Loucy (cell line): ENCODE data around the gene SPRR1B.

Experiments used
- H2AFZ ChIP-seq: fragments of 200-600 bp; sonication (generic); 2 replicates; pipeline ENCODE4 v1.6.0; 2016; ENCODE audit warnings: antibody characterized with exemption, mild to moderate bottlenecking, low read length, moderate library complexity
- H3F3A ChIP-seq: fragments of 200-600 bp; 2 replicates; pipeline ENCODE4 v1.6.0; 2016; ENCODE audit warnings: antibody characterized with exemption, low read depth, mild to moderate bottlenecking
- H3K27me3 ChIP-seq: fragments of 200-600 bp; sonication (generic); 2 replicates; pipeline ENCODE4 v1.6.1; 2014; ENCODE audit warnings: low read length, mild to moderate bottlenecking; ENCODE audit not compliant: insufficient read depth, poor library complexity, severe bottlenecking
- H3K36me3 ChIP-seq: fragments of 200-600 bp; sonication (generic); 2 replicates; pipeline ENCODE4 v1.6.1; 2016; ENCODE audit warnings: low read length; ENCODE audit not compliant: insufficient read depth
- H3K4me1 ChIP-seq: fragments of 200-600 bp; sonication (generic); 2 replicates; pipeline ENCODE4 v1.5.1; 2014; ENCODE audit warnings: low read length, mild to moderate bottlenecking; ENCODE audit not compliant: insufficient read depth, poor library complexity, severe bottlenecking
- H3K4me2 ChIP-seq: fragments of 200-600 bp; sonication (generic); 2 replicates; pipeline ENCODE4 v1.6.0; 2014; ENCODE audit warnings: antibody characterized with exemption, low read length, low read depth, mild to moderate bottlenecking; ENCODE audit not compliant: poor library complexity, severe bottlenecking
- H3K4me3 ChIP-seq: fragments of 200-600 bp; sonication (generic); 2 replicates; pipeline ENCODE4 v1.5.1; 2014; ENCODE audit warnings: low read length, mild to moderate bottlenecking, mixed read lengths; ENCODE audit not compliant: poor library complexity, severe bottlenecking
- H3K79me2 ChIP-seq: fragments of 200-600 bp; sonication (generic); 2 replicates; pipeline ENCODE4 v1.6.1; 2014; ENCODE audit warnings: low read length; ENCODE audit not compliant: insufficient read depth
- H3K9ac ChIP-seq: fragments of 200-600 bp; sonication (generic); 2 replicates; pipeline ENCODE4 v1.6.0; 2014; ENCODE audit warnings: mild to moderate bottlenecking, low read depth, low read length, moderate library complexity; ENCODE audit not compliant: poor library complexity, severe bottlenecking
- H3K9me2 ChIP-seq: fragments of 200-600 bp; sonication (generic); replicated peaks from 2 replicates; pipeline ENCODE4 v1.6.1; 2016; ENCODE audit warnings: low read depth, low read length, mixed read lengths
- H3K9me3 ChIP-seq: fragments of 200-600 bp; sonication (generic); 2 replicates; pipeline ENCODE4 v1.6.1; 2014; ENCODE audit warnings: mild to moderate bottlenecking, antibody characterized with exemption, low read length, low read depth; ENCODE audit not compliant: insufficient read depth
- H4K20me1 ChIP-seq: fragments of 200-600 bp; sonication (generic); 2 replicates; pipeline ENCODE4 v1.6.0; 2014; ENCODE audit warnings: antibody characterized with exemption, low read length, mild to moderate bottlenecking; ENCODE audit not compliant: insufficient read depth, poor library complexity, severe bottlenecking
- EZH2phosphoT487 ChIP-seq: fragments of 200-600 bp; IDR thresholded peaks from 2 replicates; pipeline ENCODE4 v1.6.1; 2018; ENCODE audit warnings: antibody characterized with exemption, mild to moderate bottlenecking, moderate library complexity, borderline replicate concordance
- TF ChIP-seq, protein P1 (sequence below): fragments of 200-600 bp; sonication (generic); conservative IDR thresholded peaks from 2 replicates; pipeline ENCODE4 v1.5.1; 2014; ENCODE audit warnings: mild to moderate bottlenecking, antibody characterized with exemption, low read length

The SPRR1B gene

GRCh38 chr1:153071511-153071910 is 40.5 kb downstream of the SPRR1B start, which contains the start of gene SPRR2B:
TSS of gene SPRR2B (minus strand) at chr1:153071611. CDS start at chr1:153070839, 772 bp downstream.
- Histone ChIP-seq H3K4me2 (no peak within 1 kb of the TSS), H3K9ac (no peak within 1 kb of the TSS), H2AFZ (no peak within 1 kb of the TSS), H4K20me1 (no peaks in the 10 kb centered on the region), H3K9me3 (no peaks in the 10 kb centered on the region), H3K4me3 (no peak within 1 kb of the TSS), H3K27me3 (no peaks in the 10 kb centered on the region), H3K4me1 (no peaks in the 10 kb centered on the region), H3K36me3 (no peaks in the 10 kb centered on the region), H3K79me2 (no peaks in the 10 kb centered on the region), H3F3A (no peaks in the 10 kb centered on the region), H3K9me2 (no peaks in the 10 kb centered on the region)
- TF ChIP-seq, protein P1, sequence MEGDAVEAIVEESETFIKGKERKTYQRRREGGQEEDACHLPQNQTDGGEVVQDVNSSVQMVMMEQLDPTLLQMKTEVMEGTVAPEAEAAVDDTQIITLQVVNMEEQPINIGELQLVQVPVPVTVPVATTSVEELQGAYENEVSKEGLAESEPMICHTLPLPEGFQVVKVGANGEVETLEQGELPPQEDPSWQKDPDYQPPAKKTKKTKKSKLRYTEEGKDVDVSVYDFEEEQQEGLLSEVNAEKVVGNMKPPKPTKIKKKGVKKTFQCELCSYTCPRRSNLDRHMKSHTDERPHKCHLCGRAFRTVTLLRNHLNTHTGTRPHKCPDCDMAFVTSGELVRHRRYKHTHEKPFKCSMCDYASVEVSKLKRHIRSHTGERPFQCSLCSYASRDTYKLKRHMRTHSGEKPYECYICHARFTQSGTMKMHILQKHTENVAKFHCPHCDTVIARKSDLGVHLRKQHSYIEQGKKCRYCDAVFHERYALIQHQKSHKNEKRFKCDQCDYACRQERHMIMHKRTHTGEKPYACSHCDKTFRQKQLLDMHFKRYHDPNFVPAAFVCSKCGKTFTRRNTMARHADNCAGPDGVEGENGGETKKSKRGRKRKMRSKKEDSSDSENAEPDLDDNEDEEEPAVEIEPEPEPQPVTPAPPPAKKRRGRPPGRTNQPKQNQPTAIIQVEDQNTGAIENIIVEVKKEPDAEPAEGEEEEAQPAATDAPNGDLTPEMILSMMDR, result no peak
- TF ChIP-seq EZH2phosphoT487, result no peak

DNA sequence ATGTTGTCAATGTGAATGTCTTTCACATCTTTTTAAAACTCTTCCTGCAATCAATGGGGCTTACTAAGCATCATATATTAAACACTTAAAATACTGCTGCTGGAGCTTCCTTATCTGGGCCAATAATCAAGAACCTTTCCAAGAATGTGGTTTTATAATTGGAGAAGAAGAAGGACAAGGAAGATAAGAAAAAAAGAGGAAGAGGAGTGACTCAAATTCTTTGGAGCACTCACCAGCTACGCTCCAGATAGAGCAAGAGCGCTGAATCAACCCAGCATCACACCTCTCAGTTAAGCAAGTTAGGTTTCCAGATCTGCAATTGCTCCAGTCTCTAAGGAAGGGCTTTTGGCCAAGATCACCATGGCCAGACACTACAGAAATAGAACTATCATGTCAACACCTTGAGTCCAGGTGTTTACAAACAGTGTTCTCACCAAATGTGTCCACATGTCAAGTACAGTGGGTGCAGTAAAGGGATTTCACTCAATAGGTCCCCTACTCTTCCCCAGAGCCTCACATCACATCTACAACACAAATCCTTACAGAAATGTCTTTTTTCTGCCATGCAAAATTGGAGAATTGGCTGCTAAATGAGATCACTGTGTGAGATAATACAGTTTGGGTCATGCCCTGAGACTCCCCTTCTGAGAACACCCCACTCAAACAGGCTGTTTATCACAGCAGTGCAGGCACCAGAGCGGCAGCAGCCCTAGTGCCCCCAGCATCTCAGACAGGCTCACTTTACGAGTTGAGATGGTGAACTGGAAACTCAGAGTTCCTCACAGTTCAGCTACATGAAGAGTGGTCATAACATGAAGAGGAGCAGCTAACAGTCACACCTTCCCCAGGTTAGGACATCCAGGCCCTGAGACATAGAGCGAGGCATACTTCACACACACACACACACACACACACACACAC is 42.1 kb downstream of the SPRR1B start:
- Histone ChIP-seq H3K27me3 (no peaks in the 10 kb centered on the region), H3F3A (no peaks in the 10 kb centered on the region), H3K9me3 (no peaks in the 10 kb centered on the region), H3K36me3 (no peaks in the 10 kb centered on the region), H2AFZ (no peak overlapping the region), H3K9me2 (no peaks in the 10 kb centered on the region), H3K4me3 (no peak overlapping the region), H3K4me2 (no peak overlapping the region), H3K4me1 (no peaks in the 10 kb centered on the region), H3K79me2 (no peaks in the 10 kb centered on the region), H3K9ac (no peak overlapping the region), H4K20me1 (no peaks in the 10 kb centered on the region)
- no peak for TF ChIP-seq EZH2phosphoT487
- TF ChIP-seq, protein P1, result no peak

GRCh38 chr1:153081736-153082135 is 50.7 kb downstream of the SPRR1B start:
- Histone ChIP-seq H3K36me3 (no peaks in the 10 kb centered on the region), H3K9me3 (no peaks in the 10 kb centered on the region), H3K79me2 (no peaks in the 10 kb centered on the region), H3K4me2 (no peak overlapping the region), H3K9ac (no peak overlapping the region), H3K4me3 (no peak overlapping the region), H4K20me1 (no peaks in the 10 kb centered on the region), H3F3A (no peaks in the 10 kb centered on the region), H3K4me1 (no peaks in the 10 kb centered on the region), H3K9me2 (no peaks in the 10 kb centered on the region), H3K27me3 (no peaks in the 10 kb centered on the region), H2AFZ (no peak overlapping the region)
- TF ChIP-seq, protein P1, result no peak
- TF ChIP-seq EZH2phosphoT487, result no peak
